ENCODE measurements around the gene MORN5.
A peak's percentile ranks its signal among the peaks of the same experiment; 100 is the strongest.

MORN5 gene

GRCh38 chr9:122201641-122202040, 41.9 kb downstream of the MORN5 start:
- Histone ChIP-seq H3K9ac (ENCODE audit: low read depth, low read length) (no peak overlapping the region), H3K4me1 (ENCODE audit: insufficient read depth, low read length) (peaks cover 11% of the 10 kb centered on the region; the same call in 1 of the 2 replicates), H3K36me3 (ENCODE audit: insufficient read depth, low read length) (no peaks in the 10 kb centered on the region), H3K9me3 (ENCODE audit: control insufficient read depth, insufficient read depth, low read length) (no peaks in the 10 kb centered on the region)

GRCh38 chr9:122202111-122202510, 42.4 kb downstream of the MORN5 start:
- peaks cover 11% of the 10 kb centered on the region; the same call in 1 of the 2 replicates for H3K4me1 ChIP-seq (ENCODE audit: insufficient read depth, low read length)
- H3K9ac ChIP-seq (ENCODE audit: low read depth, low read length), result no peak overlapping the region
- no peaks in the 10 kb centered on the region for H3K36me3 ChIP-seq (ENCODE audit: insufficient read depth, low read length)
- H3K9me3 ChIP-seq (ENCODE audit: control insufficient read depth, insufficient read depth, low read length), result no peaks in the 10 kb centered on the region

- Histone ChIP-seq H3K36me3 (ENCODE audit: insufficient read depth, low read length) (no peaks in the 10 kb centered on the region), H3K9ac (ENCODE audit: low read depth, low read length) (no peak overlapping the region), H3K9me3 (ENCODE audit: control insufficient read depth, insufficient read depth, low read length) (no peaks in the 10 kb centered on the region), H3K4me1 (ENCODE audit: insufficient read depth, low read length) (peaks cover 6% of the 10 kb centered on the region; the same call in 1 of the 2 replicates)
Observed at GRCh38 chr9:122204055-122204454, 44.3 kb downstream of the MORN5 start.

GRCh38 chr9:122204491-122204890, 44.8 kb downstream of the MORN5 start:
- Histone ChIP-seq H3K9ac (ENCODE audit: low read depth, low read length) (no peak overlapping the region; the same call in 1 of the 2 replicates), H3K4me1 (ENCODE audit: insufficient read depth, low read length) (peaks cover 6% of the 10 kb centered on the region; the same call in 1 of the 2 replicates), H3K9me3 (ENCODE audit: control insufficient read depth, insufficient read depth, low read length) (no peaks in the 10 kb centered on the region), H3K36me3 (ENCODE audit: insufficient read depth, low read length) (no peaks in the 10 kb centered on the region)

GRCh38 chr9:122205176-122205575, 45.5 kb downstream of the MORN5 start:
- Histone ChIP-seq H3K4me1 (ENCODE audit: insufficient read depth, low read length) (peaks cover 6% of the 10 kb centered on the region; the same call in 1 of the 2 replicates), H3K9me3 (ENCODE audit: control insufficient read depth, insufficient read depth, low read length) (no peaks in the 10 kb centered on the region), H3K36me3 (ENCODE audit: insufficient read depth, low read length) (no peaks in the 10 kb centered on the region), H3K9ac (ENCODE audit: low read depth, low read length) (no peak overlapping the region)

- Histone ChIP-seq H3K9me3 (ENCODE audit: control insufficient read depth, insufficient read depth, low read length) (no peaks in the 10 kb centered on the region), H3K4me1 (ENCODE audit: insufficient read depth, low read length) (peaks cover 6% of the 10 kb centered on the region; the same call in 1 of the 2 replicates), H3K9ac (ENCODE audit: low read depth, low read length) (no peak overlapping the region), H3K36me3 (ENCODE audit: insufficient read depth, low read length) (no peaks in the 10 kb centered on the region)
Observed at GRCh38 chr9:122206118-122207046, 46.7 kb downstream of the MORN5 start.

GRCh38 chr9:122207096-122207495, 47.4 kb downstream of the MORN5 start:
- Histone ChIP-seq H3K4me1 (ENCODE audit: insufficient read depth, low read length) (peaks cover 6% of the 10 kb centered on the region; the same call in 1 of the 2 replicates), H3K36me3 (ENCODE audit: insufficient read depth, low read length) (no peaks in the 10 kb centered on the region), H3K9me3 (ENCODE audit: control insufficient read depth, insufficient read depth, low read length) (no peaks in the 10 kb centered on the region), H3K9ac (ENCODE audit: low read depth, low read length) (no peak overlapping the region)

GRCh38 chr9:122209451-122209850, 49.7 kb downstream of the MORN5 start:
- H3K9me3 ChIP-seq (ENCODE audit: control insufficient read depth, insufficient read depth, low read length), result no peaks in the 10 kb centered on the region
- no peaks in the 10 kb centered on the region for H3K36me3 ChIP-seq (ENCODE audit: insufficient read depth, low read length)
- 0 out of 2 replicates have a peak, but pooled peaks cover under 1% of the 10 kb centered on the region for H3K4me1 ChIP-seq (ENCODE audit: insufficient read depth, low read length)
- H3K9ac ChIP-seq (ENCODE audit: low read depth, low read length), result no peak overlapping the region

GRCh38 chr9:122212473-122213004, 52.8 kb downstream of the MORN5 start:
- H3K9ac ChIP-seq (ENCODE audit: low read depth, low read length), result no peak overlapping the region
- no peaks in the 10 kb centered on the region for H3K4me1 ChIP-seq (ENCODE audit: insufficient read depth, low read length)
- no peaks in the 10 kb centered on the region for H3K36me3 ChIP-seq (ENCODE audit: insufficient read depth, low read length)
- no peaks in the 10 kb centered on the region for H3K9me3 ChIP-seq (ENCODE audit: control insufficient read depth, insufficient read depth, low read length)

- no peaks in the 10 kb centered on the region for H3K9me3 ChIP-seq (ENCODE audit: control insufficient read depth, insufficient read depth, low read length)
- H3K36me3 ChIP-seq (ENCODE audit: insufficient read depth, low read length), result no peaks in the 10 kb centered on the region
- no peaks in the 10 kb centered on the region for H3K4me1 ChIP-seq (ENCODE audit: insufficient read depth, low read length)
- H3K9ac ChIP-seq (ENCODE audit: low read depth, low read length), result peak overlapping the region; percentile 44
Observed at GRCh38 chr9:122213102-122213588, 53.4 kb downstream of the MORN5 start.

GRCh38 chr9:122213589-122214413, 54.1 kb downstream of the MORN5 start:
- no peaks in the 10 kb centered on the region; the same call in 1 of the 2 replicates for H3K4me1 ChIP-seq (ENCODE audit: insufficient read depth, low read length)
- H3K36me3 ChIP-seq (ENCODE audit: insufficient read depth, low read length), result no peaks in the 10 kb centered on the region
- H3K9me3 ChIP-seq (ENCODE audit: control insufficient read depth, insufficient read depth, low read length), result no peaks in the 10 kb centered on the region
- peak overlapping the region; percentile 54 for H3K9ac ChIP-seq (ENCODE audit: low read depth, low read length)

- H3K9ac ChIP-seq (ENCODE audit: low read depth, low read length), result peak overlapping the region; percentile 54; the same call in 1 of the 2 replicates
- H3K9me3 ChIP-seq (ENCODE audit: control insufficient read depth, insufficient read depth, low read length), result no peaks in the 10 kb centered on the region
- H3K4me1 ChIP-seq (ENCODE audit: insufficient read depth, low read length), result no peaks in the 10 kb centered on the region; the same call in 1 of the 2 replicates
- H3K36me3 ChIP-seq (ENCODE audit: insufficient read depth, low read length), result no peaks in the 10 kb centered on the region
Observed at GRCh38 chr9:122214507-122214906, 54.8 kb downstream of the MORN5 start.

GRCh38 chr9:122215663-122216062, 56.0 kb downstream of the MORN5 start:
- no peaks in the 10 kb centered on the region; the same call in 1 of the 2 replicates for H3K4me1 ChIP-seq (ENCODE audit: insufficient read depth, low read length)
- H3K9ac ChIP-seq (ENCODE audit: low read depth, low read length), result no peak overlapping the region
- H3K36me3 ChIP-seq (ENCODE audit: insufficient read depth, low read length), result no peaks in the 10 kb centered on the region
- H3K9me3 ChIP-seq (ENCODE audit: control insufficient read depth, insufficient read depth, low read length), result no peaks in the 10 kb centered on the region

Data from ES-I3 (cell line).